SU-DHL-6 (cell line): Measurements from ENCODE around the gene EVI5.

ENCODE experiments used
- H2AFZ ChIP-seq: fragments of 200-600 bp; sonication (generic); 2 replicates; pipeline ENCODE4 v1.6.1; 2014; ENCODE audit warnings: low read depth, mild to moderate bottlenecking, moderate library complexity, mixed read lengths, antibody characterized with exemption, low read length; ENCODE audit not compliant: severe bottlenecking
- H3F3A ChIP-seq: fragments of 200-600 bp; shearing (Covaris generic); 2 replicates; pipeline ENCODE4 v1.6.0; 2016; ENCODE audit warnings: antibody characterized with exemption, mild to moderate bottlenecking; ENCODE audit not compliant: insufficient read depth
- H3K27ac ChIP-seq: fragments of 200-600 bp; sonication (generic); 2 replicates; pipeline ENCODE4 v1.5.1; 2016; ENCODE audit warnings: low read depth, mild to moderate bottlenecking, low read length, moderate library complexity, mixed read lengths
- H3K27me3 ChIP-seq: fragments of 200-600 bp; sonication (generic), shearing (Covaris generic); 2 replicates; pipeline ENCODE4 v1.6.0; 2014; ENCODE audit warnings: mild to moderate bottlenecking, low read length
- H3K36me3 ChIP-seq: fragments of 200-600 bp; sonication (generic); 2 replicates; pipeline ENCODE4 v1.6.1; 2014; ENCODE audit warnings: mild to moderate bottlenecking, low read length, mixed read lengths
- H3K4me2 ChIP-seq: fragments of 300-600, 200-600 bp; shearing (Covaris generic), sonication (generic); 2 replicates; pipeline ENCODE4 v1.6.0; 2014; ENCODE audit warnings: low read length, low read depth, mild to moderate bottlenecking; ENCODE audit not compliant: poor library complexity, severe bottlenecking
- H3K4me3 ChIP-seq: fragments of 200-600 bp; sonication (generic); 2 replicates; pipeline ENCODE4 v1.5.1; 2014; ENCODE audit warnings: antibody characterized with exemption, low read length, mild to moderate bottlenecking, mixed read lengths; ENCODE audit not compliant: insufficient read depth, poor library complexity, severe bottlenecking
- H3K79me2 ChIP-seq: fragments of 200-600 bp; sonication (generic); 2 replicates; pipeline ENCODE4 v1.6.1; 2014; ENCODE audit warnings: mild to moderate bottlenecking, low read length, moderate library complexity; ENCODE audit not compliant: insufficient read depth
- H3K9ac ChIP-seq: fragments of 200-600 bp; sonication (generic); 2 replicates; pipeline ENCODE4 v1.7.0; 2014; ENCODE audit warnings: mild to moderate bottlenecking, low read length
- H3K9me2 ChIP-seq: fragments of 200-600 bp; sonication (generic); replicated peaks from 2 replicates; pipeline ENCODE4 v1.6.1; 2014; ENCODE audit warnings: low read length; ENCODE audit not compliant: insufficient read depth
- H3K9me3 ChIP-seq: fragments of 200-600 bp; sonication (generic); 2 replicates; pipeline ENCODE4 v1.6.1; 2014; ENCODE audit warnings: low read length, mixed read lengths; ENCODE audit not compliant: insufficient read depth
- H4K20me1 ChIP-seq: fragments of 200-600 bp; sonication (generic); 2 replicates; pipeline ENCODE4 v1.6.1; 2014; ENCODE audit warnings: low read depth, mild to moderate bottlenecking, antibody characterized with exemption, low read length, moderate library complexity, mixed read lengths
- EZH2phosphoT487 ChIP-seq: fragments of 200-600 bp; sonication (generic), shearing (Covaris generic); conservative IDR thresholded peaks from 2 replicates; pipeline ENCODE4 v1.6.1; 2018; ENCODE audit warnings: mild to moderate bottlenecking, antibody characterized with exemption, low read length, moderate library complexity, mixed read lengths
- TF ChIP-seq, protein P1 (sequence below): fragments of 200-600 bp; sonication (generic); IDR thresholded peaks from one replicate; pipeline ENCODE4 v1.5.1; 2017; ENCODE audit warnings: antibody characterized with exemption, mild to moderate bottlenecking, low read length, moderate library complexity; ENCODE audit not compliant: insufficient read depth, poor library complexity, severe bottlenecking

The EVI5 gene

GRCh38 chr1:92481971-92482664 lies 302.8 kb downstream of the EVI5 start:
- Histone ChIP-seq H3K27ac (no peak overlapping the region), H2AFZ (no peak overlapping the region), H3K4me2 (no peak overlapping the region), H3K4me3 (no peak overlapping the region), H3K27me3 (no peaks in the 10 kb centered on the region), H3K79me2 (no peaks in the 10 kb centered on the region), H3K9me3 (no peaks in the 10 kb centered on the region), H4K20me1 (no peaks in the 10 kb centered on the region), H3K9ac (no peak overlapping the region), H3K9me2 (no peaks in the 10 kb centered on the region), H3F3A (peaks cover 3% of the 10 kb centered on the region), H3K36me3 (no peaks in the 10 kb centered on the region; the same call in 1 of the 2 replicates)
- TF ChIP-seq, protein P1, sequence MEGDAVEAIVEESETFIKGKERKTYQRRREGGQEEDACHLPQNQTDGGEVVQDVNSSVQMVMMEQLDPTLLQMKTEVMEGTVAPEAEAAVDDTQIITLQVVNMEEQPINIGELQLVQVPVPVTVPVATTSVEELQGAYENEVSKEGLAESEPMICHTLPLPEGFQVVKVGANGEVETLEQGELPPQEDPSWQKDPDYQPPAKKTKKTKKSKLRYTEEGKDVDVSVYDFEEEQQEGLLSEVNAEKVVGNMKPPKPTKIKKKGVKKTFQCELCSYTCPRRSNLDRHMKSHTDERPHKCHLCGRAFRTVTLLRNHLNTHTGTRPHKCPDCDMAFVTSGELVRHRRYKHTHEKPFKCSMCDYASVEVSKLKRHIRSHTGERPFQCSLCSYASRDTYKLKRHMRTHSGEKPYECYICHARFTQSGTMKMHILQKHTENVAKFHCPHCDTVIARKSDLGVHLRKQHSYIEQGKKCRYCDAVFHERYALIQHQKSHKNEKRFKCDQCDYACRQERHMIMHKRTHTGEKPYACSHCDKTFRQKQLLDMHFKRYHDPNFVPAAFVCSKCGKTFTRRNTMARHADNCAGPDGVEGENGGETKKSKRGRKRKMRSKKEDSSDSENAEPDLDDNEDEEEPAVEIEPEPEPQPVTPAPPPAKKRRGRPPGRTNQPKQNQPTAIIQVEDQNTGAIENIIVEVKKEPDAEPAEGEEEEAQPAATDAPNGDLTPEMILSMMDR = no peak
- no peak for TF ChIP-seq EZH2phosphoT487

- no peak overlapping the region for H3K4me3 ChIP-seq
- no peaks in the 10 kb centered on the region for H3K9me3 ChIP-seq
- no peak overlapping the region for H3K9ac ChIP-seq
- H3K4me2 ChIP-seq = no peak overlapping the region
- no peaks in the 10 kb centered on the region for H3K79me2 ChIP-seq
- H3K27me3 ChIP-seq = no peaks in the 10 kb centered on the region
- no peaks in the 10 kb centered on the region; the same call in 1 of the 2 replicates for H3F3A ChIP-seq
- no peaks in the 10 kb centered on the region for H4K20me1 ChIP-seq
- no peak overlapping the region for H2AFZ ChIP-seq
- no peak overlapping the region for H3K27ac ChIP-seq
- TF ChIP-seq, protein P1 = no peak
- TF ChIP-seq EZH2phosphoT487 = no peak
- no peaks in the 10 kb centered on the region; the same call in 1 of the 2 replicates for H3K36me3 ChIP-seq
- no peaks in the 10 kb centered on the region for H3K9me2 ChIP-seq
These were observed 303.3 kb downstream of the EVI5 start for GRCh38 chr1:92481599-92481925.

GRCh38 chr1:92480813-92481598 lies 303.9 kb downstream of the EVI5 start:
- Histone ChIP-seq H3K9me3 (no peaks in the 10 kb centered on the region), H3K27ac (no peak overlapping the region), H3K27me3 (no peaks in the 10 kb centered on the region), H3K9ac (no peak overlapping the region), H2AFZ (no peak overlapping the region), H3K79me2 (no peaks in the 10 kb centered on the region), H4K20me1 (no peaks in the 10 kb centered on the region), H3K4me2 (no peak overlapping the region), H3K4me3 (no peak overlapping the region), H3F3A (no peaks in the 10 kb centered on the region; the same call in 1 of the 2 replicates), H3K9me2 (no peaks in the 10 kb centered on the region), H3K36me3 (no peaks in the 10 kb centered on the region; the same call in 1 of the 2 replicates)
- TF ChIP-seq EZH2phosphoT487 = no peak
- TF ChIP-seq, protein P1 = no peak
